GM21367 (cell line): ENCODE measurements around the gene CPPED1.

Experiments
- ATAC-seq: cut with Tn5 transposase; IDR thresholded peaks from one replicate; pipeline ENCODE4 v1.9.1; 2021; ENCODE audit not compliant: unreplicated experiment

Gene CPPED1

DNA sequence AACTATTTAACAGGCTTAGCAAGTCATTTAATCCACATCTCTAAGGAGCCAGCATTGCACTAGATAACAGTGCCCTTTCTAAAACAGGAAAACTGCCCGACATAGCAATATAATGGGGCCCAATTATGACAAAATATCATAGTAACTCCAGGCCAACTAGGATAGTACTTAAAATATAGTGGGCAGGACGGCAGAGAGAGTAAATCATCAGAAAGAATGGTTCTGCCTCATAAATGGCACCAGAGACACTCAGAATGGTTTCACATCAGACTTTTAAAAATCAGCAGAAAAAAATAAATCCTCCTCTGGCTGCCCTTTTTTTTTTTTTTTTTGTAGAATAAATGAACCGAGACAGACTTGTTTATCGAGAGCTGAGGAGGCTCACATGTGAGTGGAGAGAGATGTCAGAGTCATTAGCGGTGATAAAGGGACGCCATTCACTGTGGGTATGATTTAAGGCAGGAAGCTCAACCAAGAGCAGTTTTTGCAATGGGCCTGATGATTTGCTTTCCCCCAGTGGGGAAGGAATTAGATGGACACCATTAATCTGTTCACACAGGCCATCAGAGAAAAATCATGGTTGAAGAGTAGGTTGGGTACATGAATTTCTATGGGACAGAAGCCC lies 62.6 kb downstream of the CPPED1 start:
- no peak for ATAC-seq

GRCh38 chr16:12739738-12740137 lies 63.9 kb downstream of the CPPED1 start:
- no peak for ATAC-seq

DNA sequence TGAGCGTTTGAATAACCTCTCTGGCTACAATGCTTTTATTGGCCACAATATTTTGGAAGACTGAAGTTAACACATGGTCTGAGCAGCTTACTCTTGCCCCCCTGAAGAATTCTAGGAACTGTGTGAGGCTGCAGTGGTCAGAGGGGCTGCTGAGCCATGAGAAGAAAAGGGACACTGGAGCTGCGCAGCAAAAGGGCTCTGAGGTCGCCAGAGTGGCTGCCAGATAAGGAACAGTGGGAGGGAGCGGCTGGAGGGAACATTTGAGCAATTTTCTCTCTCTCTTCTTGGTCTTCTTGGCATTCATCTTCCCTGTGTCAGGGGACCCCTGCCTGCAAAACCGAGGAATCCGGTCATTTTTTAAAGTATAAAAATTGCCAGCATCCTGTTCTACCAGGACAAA lies 66.1 kb downstream of the CPPED1 start:
- no peak for ATAC-seq

DNA sequence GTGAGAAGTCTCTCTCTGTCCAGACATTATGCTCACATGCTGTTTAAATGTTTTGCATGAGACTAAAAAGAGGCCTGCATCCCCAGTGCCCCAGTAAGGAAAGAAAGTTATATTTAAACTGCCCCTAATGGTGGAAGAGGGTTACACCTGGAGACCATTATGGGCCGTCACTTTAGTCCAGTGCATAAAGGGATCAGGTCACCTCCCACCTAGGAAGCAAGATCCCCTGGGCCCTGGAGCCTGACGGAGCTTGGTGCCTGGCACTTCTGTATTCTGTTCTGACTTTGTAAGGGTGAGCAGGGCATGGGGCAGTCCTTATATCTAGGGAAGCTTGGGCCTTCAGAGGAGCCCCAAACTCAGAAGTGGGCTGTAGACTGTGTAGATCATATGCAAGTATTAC lies 67.9 kb downstream of the CPPED1 start:
- no peak for ATAC-seq

DNA sequence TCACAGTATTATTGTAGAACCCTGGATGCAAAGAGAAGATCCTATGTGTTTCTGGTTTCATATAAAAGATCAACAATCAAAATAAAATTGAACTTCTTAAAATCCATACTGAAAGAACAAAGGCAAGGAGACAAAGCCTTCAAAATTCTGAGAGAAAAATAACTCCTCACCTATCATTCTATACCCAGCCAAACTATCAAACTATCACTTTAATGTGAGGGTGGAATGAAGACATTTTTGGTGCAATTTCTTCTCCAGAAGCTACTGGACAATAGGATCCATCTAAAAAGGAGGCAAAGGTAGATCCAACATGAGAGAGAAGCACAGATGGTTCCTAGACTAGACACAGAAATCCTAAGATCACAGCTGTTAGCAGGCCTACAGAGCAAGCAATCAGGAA lies 71.1 kb downstream of the CPPED1 start:
- ATAC-seq = no peak

DNA sequence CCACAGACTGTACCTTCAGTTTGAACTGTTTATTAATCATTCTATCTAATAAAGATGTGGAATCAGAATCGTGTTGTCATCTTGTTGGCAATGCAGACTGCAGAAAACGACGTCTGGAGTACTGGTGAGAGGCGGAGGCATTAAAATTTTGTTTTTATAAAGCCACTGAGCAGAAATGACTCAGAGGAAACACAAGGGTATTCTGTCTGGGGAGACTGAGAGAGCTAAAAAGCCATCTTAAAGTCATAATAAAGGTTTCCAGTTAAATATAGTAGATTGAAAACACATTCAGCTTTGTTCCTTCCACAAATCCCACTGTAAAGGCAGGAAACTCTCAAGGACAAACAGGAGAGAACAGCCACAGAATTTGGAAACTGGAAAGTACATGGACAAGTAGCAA lies 74.2 kb downstream of the CPPED1 start:
- ATAC-seq = no peak

- ATAC-seq = no peak
Observed at GRCh38 chr16:12728469-12728868, 75.2 kb downstream of the CPPED1 start.

DNA sequence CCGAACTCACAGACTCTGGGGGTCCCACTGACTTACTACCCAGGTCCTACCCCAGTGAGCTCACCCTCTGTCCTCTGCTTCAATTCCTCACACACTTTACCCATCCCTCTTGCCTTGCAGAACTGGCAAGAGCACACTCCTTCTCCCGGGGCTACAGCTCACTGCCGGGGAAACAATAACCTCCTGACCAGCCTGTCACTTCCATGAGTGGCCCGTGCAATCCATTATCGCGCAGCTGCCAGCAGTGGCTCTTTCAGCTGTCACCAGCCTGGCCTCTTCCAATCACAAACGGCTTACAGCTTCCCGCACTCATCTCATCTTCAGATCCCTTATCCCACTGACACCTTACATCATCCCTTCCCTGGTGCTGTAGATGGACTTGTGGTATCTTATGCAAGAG lies 79.5 kb downstream of the CPPED1 start:
- ATAC-seq = no peak

DNA sequence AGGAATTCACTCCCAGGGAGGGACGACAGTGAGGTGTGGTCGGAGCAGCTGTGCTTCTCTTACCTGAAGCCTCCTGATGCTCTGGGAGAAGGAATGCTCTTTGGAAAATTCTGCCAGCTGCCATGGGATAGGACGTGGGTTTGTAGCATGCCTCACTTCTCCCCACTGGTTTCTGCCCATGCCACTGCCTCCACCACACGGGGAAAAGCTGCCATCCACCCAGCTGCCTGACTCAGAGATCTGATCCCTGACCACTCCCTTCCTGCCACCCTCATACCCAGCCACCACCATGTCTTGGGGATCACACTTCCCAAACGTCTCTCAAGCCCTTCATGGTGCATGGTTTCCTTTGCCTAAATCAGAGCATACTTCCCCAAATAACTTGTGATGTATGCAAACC lies 80.0 kb downstream of the CPPED1 start:
- no peak for ATAC-seq

GRCh38 chr16:12721841-12722421 lies 81.8 kb downstream of the CPPED1 start:
- no peak for ATAC-seq

DNA sequence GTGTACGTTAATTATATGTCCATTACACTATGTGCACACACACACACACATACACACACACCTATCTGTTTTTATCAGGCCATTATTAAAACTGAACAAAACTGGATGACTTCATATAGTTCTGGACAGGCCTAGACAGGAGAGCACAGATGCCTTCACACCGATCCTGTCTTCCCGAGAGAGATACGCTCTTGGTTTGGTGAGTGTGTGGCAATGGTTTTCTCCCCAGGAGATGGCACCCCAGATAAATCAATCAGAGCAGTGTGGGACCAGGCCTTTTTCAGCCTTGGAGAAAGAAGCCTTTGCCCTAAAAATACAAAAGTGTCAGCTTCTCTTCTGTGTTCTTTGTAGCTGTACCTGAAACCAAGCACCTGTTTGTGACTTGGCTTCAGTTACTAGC lies 83.7 kb downstream of the CPPED1 start:
- no peak for ATAC-seq

- ATAC-seq = no peak
Observed at GRCh38 chr16:12716658-12717057, 87.0 kb downstream of the CPPED1 start.

- ATAC-seq = no peak
Observed at GRCh38 chr16:12709807-12710206, 93.9 kb downstream of the CPPED1 start.

DNA sequence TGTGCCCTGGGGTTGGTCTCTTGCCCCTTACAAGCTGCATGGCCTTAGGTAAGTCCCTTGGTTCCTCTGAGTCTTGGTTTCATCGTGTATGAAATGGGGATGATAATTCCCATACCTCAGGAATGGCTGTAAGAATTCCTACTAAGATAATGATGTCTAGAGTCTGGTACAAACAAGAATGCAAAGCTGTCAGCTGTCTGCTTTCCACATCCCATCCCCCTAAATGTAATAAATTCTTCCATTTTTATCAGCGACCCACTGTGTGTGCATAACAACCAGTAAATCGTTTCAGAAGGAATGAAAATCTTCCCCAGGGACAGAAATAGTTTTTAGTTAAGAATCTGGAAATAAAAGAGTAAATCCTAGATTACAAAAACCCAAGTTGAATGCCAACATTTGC lies 95.4 kb downstream of the CPPED1 start:
- ATAC-seq = no peak

GRCh38 chr16:12706628-12707027 lies 97.1 kb downstream of the CPPED1 start:
- no peak for ATAC-seq

DNA sequence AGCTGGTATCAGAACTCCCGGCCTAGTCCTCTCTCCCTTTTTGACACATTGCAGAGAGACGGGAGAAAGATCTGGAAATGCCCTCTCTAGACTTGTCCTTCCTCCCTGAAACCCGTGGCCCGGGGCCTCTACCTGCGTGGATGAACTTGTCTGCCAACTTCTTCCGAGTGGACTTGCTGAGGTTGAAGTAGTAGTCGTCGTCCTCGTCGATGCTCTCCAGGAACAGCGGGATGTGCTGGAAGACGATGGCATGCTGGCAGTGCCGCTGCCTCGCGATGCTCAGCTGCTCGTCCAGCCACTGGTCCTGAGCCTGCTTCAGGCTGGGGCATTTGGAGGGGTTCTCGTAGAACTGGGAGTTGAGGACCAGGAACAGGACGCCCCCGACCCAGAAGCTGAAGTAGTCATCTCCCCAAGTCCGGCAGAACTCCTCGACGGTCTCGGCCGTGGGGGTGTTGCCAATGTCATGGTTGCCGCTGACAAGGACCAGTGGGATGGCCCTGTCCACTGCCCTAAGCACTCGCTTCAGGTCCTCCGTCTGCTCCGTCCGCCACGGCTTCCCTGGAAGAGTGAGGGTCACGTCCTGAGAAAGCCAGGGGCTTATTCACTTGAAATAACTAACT lies 99.1 kb downstream of the CPPED1 start:
- ATAC-seq = no peak

DNA sequence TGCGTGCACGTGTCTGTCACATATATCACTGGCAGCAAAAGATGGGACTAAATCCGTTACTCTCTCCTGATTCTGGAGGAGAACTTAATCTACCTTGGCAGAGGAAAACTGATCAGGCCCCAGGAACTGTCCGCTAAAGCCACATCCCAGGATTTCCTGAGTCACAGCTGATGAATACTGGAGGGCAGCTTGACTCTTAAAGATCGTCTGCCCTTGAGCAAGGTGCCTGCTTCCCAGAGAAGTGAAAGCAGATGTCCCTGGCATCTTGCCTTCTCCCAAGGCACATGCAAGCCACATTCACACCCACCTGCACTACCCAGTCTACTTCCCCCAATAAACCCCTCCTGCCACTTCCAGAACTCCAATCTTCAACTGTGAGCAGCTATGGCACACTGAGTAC lies 99.8 kb downstream of the CPPED1 start:
- ATAC-seq = no peak

GRCh38 chr16:12700161-12700560 lies 103.5 kb downstream of the CPPED1 start:
- ATAC-seq = no peak

DNA sequence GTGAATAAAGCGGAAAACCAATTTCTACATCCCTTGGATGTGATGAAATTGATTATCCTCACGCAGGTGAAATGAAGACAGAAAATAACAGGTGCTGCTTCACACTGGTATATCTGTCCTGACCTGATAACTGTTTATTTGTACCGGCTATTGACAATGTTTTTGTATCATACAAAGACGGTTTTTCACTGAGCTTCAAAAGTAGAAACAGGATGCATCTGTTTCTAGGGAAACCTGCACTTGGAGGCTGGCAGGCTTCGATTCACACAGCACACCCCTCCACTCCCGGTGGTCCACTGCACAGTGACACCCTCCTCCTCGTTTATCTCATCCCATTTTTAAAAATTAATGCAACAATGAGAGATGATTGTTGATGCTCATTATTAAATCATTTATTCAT lies 104.5 kb downstream of the CPPED1 start:
- no peak for ATAC-seq

DNA sequence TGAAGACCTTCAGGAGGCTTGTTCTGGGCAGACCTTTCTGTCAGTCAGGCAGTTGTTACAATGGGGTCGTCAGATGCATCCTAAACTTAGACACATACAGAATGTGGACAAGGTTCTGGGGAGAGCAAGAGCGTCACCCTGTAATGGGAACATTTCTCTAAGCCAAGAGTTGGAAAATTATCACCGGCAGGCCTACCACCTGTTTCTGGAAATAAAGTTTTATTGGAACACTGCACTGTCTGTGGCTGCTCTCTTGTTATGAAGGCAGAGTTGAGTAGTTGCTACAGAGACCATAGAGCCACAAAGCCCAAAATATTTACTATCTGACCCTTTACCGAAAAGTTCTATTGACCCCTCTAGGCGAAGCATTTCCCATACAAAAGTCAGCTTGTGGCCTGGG lies 106.2 kb downstream of the CPPED1 start:
- no peak for ATAC-seq

- no peak for ATAC-seq
Observed at GRCh38 chr16:12695454-12695853, 108.2 kb downstream of the CPPED1 start.

GRCh38 chr16:12690024-12690423 lies 113.7 kb downstream of the CPPED1 start:
- no peak for ATAC-seq
